Measurements from ENCODE around the gene YIF1A. TPM values are rescaled to one million over a fixed set of nuclear protein-coding genes. Genes with fewer than 3 reads are reported as not detected.
A peak's percentile ranks its signal among the peaks of the same experiment; 100 is the strongest.

The YIF1A gene
- total RNA-seq, 2 donors from 2014 or later: 68.1 to 100 TPM

DNA sequence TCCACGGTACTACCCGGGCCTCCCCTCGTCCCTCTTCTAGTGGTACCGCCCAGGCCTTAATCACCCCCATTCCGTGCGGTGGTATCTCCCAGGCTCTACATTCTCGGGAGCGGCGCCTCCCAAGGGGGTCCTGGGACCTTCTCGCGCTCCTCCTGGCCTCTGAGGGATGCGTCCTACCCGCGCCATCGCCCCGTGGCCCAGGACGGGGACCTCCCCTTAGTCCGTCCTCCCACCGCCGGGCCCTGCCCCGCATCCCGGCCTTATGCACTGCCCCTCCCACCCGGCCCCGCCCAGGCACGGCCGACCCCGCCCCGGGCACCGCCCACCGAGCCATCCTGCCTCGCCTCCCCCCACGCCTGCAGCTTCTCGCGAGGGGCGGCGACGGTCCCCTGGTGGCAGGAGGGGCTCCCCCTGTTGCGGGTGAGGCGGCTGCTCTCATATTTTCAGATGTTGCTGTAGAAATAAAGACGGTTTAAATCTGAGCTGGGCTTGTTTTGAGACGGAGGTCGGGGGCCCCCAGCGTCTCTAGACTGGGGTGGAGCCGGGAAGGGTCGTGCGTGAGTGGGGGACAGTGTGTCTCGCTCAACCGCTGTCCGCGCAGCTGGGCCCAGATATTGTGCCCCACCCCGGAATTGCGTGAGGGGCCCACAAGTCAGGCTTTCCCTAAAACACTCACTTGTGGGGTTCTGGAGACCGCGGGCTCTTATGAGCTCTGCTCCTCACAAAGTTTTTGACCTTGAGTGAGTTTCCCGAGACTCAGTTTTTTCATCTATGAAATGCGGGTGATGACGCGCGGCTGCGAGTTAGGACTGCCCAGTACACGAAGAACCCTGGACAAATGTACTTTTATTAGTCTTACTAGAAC lies 21.3 kb downstream of the YIF1A start:
- Histone ChIP-seq H3K27ac (peak overlapping the region; percentile 92 to 97), H3K4me3 (peak overlapping the region; percentile 81 to 85), H3K9me3 (no peaks in the 10 kb centered on the region), H3K36me3 (peaks cover 19% of the 10 kb centered on the region), H3K27me3 (no peaks in the 10 kb centered on the region), H3K4me1 (peaks cover 0 to 30% of the 10 kb centered on the region in 2 donors)
- peak; percentile 91 for DNase-seq (ENCODE audit: low spot score)
- peak in 1 of 2 donors; percentile 31 for TF ChIP-seq CTCF (IDR thresholded peaks at IDR 0.05)

- Histone ChIP-seq H3K27me3 (no peaks in the 10 kb centered on the region), H3K27ac (peak overlapping the region; percentile 92 to 97), H3K9me3 (no peaks in the 10 kb centered on the region), H3K4me3 (peak overlapping the region; percentile 81 to 85), H3K36me3 (peaks cover 19% of the 10 kb centered on the region), H3K4me1 (peaks cover 0 to 30% of the 10 kb centered on the region in 2 donors)
- no peak for DNase-seq (ENCODE audit: low spot score)
- no peak for TF ChIP-seq CTCF (IDR thresholded peaks at IDR 0.05)
These were observed 21.9 kb downstream of the YIF1A start for GRCh38 chr11:66267039-66267378.

DNA sequence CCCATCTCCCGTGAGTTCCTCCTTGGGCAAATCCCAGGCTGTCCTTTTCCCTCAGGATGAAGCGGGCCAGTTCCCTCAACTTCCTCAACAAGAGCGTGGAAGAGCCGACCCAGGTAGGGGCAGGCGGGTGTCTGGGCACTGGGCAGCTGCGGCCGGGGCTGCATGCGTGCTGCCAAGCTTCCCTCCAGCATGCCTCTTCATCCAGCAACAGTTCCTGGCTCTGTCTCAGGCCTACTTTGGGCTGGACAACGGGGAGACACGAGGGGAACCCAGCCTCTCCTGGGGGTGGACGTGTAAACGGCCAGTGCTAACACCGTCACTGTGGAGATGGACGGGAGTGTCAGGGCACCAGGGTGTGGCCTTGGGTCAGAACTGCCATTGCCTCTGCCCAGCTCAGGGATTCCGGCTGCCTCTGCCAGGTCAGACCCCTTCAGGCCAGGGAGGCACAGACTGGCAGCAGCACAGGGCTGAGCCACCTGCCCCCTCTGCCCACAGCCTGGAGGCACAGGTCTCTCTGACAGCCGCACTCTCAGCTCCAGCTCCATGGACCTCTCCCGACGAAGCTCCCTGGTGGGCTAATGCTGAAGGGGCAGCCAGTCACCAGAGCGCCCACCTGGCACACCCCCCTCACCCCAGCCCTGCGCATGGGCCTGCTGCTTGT lies 22.4 kb downstream of the YIF1A start:
- peaks cover 20% of the 10 kb centered on the region for H3K36me3 ChIP-seq
- no peaks in the 10 kb centered on the region for H3K9me3 ChIP-seq
- peak overlapping the region in 1 of 2 donors; percentile 81 for H3K4me3 ChIP-seq
- H3K4me1 ChIP-seq: peaks cover 0 to 30% of the 10 kb centered on the region in 2 donors
- no peaks in the 10 kb centered on the region for H3K27me3 ChIP-seq
- H3K27ac ChIP-seq: peak overlapping the region; percentile 92 to 97
- no peak for TF ChIP-seq CTCF (IDR thresholded peaks at IDR 0.05)
- DNase-seq (ENCODE audit: low spot score): no peak

GRCh38 chr11:66265531-66266377 lies 23.2 kb downstream of the YIF1A start:
- Histone ChIP-seq H3K27ac (no peak overlapping the region), H3K9me3 (no peaks in the 10 kb centered on the region), H3K4me1 (peaks cover 0 to 25% of the 10 kb centered on the region in 2 donors), H3K36me3 (peaks cover 21% of the 10 kb centered on the region), H3K4me3 (no peak overlapping the region), H3K27me3 (no peaks in the 10 kb centered on the region)
- no peak for TF ChIP-seq CTCF (IDR thresholded peaks at IDR 0.05)
- DNase-seq (ENCODE audit: low spot score): no peak

DNA sequence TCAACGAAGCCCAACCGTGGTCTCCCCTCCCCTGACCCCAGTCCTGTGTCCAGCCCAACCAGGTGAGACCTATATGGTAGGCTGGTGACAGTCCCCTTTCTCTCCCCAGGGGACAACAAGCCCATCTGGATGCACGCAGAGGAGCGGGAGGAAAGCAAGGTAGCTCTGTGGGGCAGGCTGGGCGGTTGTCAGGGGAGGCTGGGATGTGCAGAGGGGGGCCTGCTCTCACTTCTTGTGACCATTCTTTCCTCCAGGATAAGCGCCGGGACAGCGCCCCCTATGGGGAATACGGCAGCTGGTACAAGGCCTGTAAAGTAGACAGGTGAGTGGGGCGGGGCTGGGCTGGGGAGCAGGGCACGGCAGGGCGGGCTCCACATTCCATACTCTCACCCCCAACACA lies 24.0 kb downstream of the YIF1A start:
- Histone ChIP-seq H3K27ac (no peak overlapping the region), H3K4me3 (no peak overlapping the region)
- DNase-seq (ENCODE audit: low spot score): no peak

More for the DNA sequence above, 24.0 kb downstream of the YIF1A start:
- Histone ChIP-seq H3K36me3 (peaks cover 21% of the 10 kb centered on the region), H3K4me1 (peaks cover 0 to 17% of the 10 kb centered on the region in 2 donors), H3K9me3 (no peaks in the 10 kb centered on the region), H3K27me3 (no peaks in the 10 kb centered on the region)
- TF ChIP-seq CTCF (IDR thresholded peaks at IDR 0.05): peak in 1 of 2 donors; percentile 21
